GM23338 (cell line): ENCODE data around the gene GPR37L1. TPM values are rescaled to one million over a fixed set of nuclear protein-coding genes. Genes with fewer than 3 reads are reported as not detected.
"Not testable (repeated sequence)": the region's sequence is repeated elsewhere in the genome, so short reads cannot be mapped to it uniquely, and the experiment has no call there.

ENCODE experiments used
- ATAC-seq: fragments of 200-7000 bp; cut with Tn5 transposase; 3 replicates; pipeline ENCODE4 v1.9.1; 2020
- DNase-seq: peaks from one replicate; pipeline ENCODE4 v3.0.0-alpha.2; 2015; ENCODE audit warnings: low spot score
- H2AFZ ChIP-seq: fragments of 200-600 bp; sonication (generic); 2 replicates; pipeline ENCODE4 v1.8.0; 2016; ENCODE audit warnings: antibody characterized with exemption, mild to moderate bottlenecking, moderate library complexity
- H3F3A ChIP-seq: fragments of 200-600 bp; sonication (generic); replicated peaks from 2 replicates; pipeline ENCODE4 v1.8.0; 2017; ENCODE audit warnings: antibody characterized with exemption, mixed run types, low read depth
- H3K27ac ChIP-seq: fragments of 200-600 bp; sonication (generic); 2 replicates; pipeline ENCODE4 v1.6.1; 2016; ENCODE audit warnings: low read depth
- H3K27me3 ChIP-seq: fragments of 200-600 bp; sonication (generic); 2 replicates; pipeline ENCODE4 v1.8.0; 2016; ENCODE audit warnings: mild to moderate bottlenecking, mixed run types, moderate library complexity; ENCODE audit not compliant: insufficient read depth
- H3K36me3 ChIP-seq: fragments of 200-600 bp; sonication (generic); 2 replicates; pipeline ENCODE4 v1.8.0; 2016; ENCODE audit warnings: mild to moderate bottlenecking; ENCODE audit not compliant: insufficient read depth
- H3K4me1 ChIP-seq: fragments of 200-600 bp; sonication (generic); 2 replicates; pipeline ENCODE4 v1.8.0; 2016; ENCODE audit warnings: mild to moderate bottlenecking, moderate library complexity; ENCODE audit not compliant: insufficient read depth
- H3K4me2 ChIP-seq: fragments of 200-600 bp; sonication (generic); 2 replicates; pipeline ENCODE4 v1.7.1; 2017; ENCODE audit warnings: mixed run types
- H3K4me3 ChIP-seq: fragments of 200-600 bp; sonication (generic); 2 replicates; pipeline ENCODE4 v1.6.1; 2016; ENCODE audit warnings: mixed run types
- H3K79me2 ChIP-seq: fragments of 200-600 bp; sonication (generic); replicated peaks from 2 replicates; pipeline ENCODE4 v1.8.0; 2017; ENCODE audit warnings: mild to moderate bottlenecking; ENCODE audit not compliant: insufficient read depth
- H3K9me2 ChIP-seq: fragments of 200-600 bp; sonication (generic); 2 replicates; pipeline ENCODE4 v1.8.0; 2017; ENCODE audit not compliant: insufficient read depth
- H4K20me1 ChIP-seq: fragments of 200-600 bp; sonication (generic); replicated peaks from 2 replicates; pipeline ENCODE4 v1.8.0; 2017; ENCODE audit warnings: mild to moderate bottlenecking; ENCODE audit not compliant: insufficient read depth
- H3K27ac Mint-ChIP-seq: 2 replicates; pipeline ENCODE4 v1.8.0; 2020; ENCODE audit warnings: inconsistent platforms, mild to moderate bottlenecking, moderate library complexity, mixed read lengths
- H3K27me3 Mint-ChIP-seq: 3 replicates; pipeline ENCODE4 v1.8.0; 2022; ENCODE audit warnings: low read depth, mild to moderate bottlenecking, moderate library complexity, mixed read lengths, inconsistent platforms; ENCODE audit not compliant: insufficient read depth, poor library complexity
- H3K36me3 Mint-ChIP-seq: 3 replicates; pipeline ENCODE4 v1.8.0; 2021; ENCODE audit warnings: low read depth, mild to moderate bottlenecking, inconsistent platforms, moderate library complexity, mixed read lengths
- H3K4me1 Mint-ChIP-seq: 3 replicates; pipeline ENCODE4 v1.8.0; 2020; ENCODE audit warnings: mild to moderate bottlenecking, inconsistent platforms, mixed read lengths
- H3K4me3 Mint-ChIP-seq: 3 replicates; pipeline ENCODE4 v1.8.0; 2021; ENCODE audit warnings: moderate library complexity, mild to moderate bottlenecking, inconsistent platforms, mixed read lengths
- H3K9me3 Mint-ChIP-seq: 3 replicates; pipeline ENCODE4 v1.8.0; 2020; ENCODE audit warnings: moderate library complexity, mild to moderate bottlenecking, inconsistent platforms, mixed read lengths
- CREB1 ChIP-seq: fragments of 250-450 bp; sonication (Bioruptor Pico); IDR thresholded peaks from 2 replicates; pipeline ENCODE4 v1.5.0; 2020; ENCODE audit warnings: low read depth, mild to moderate bottlenecking, moderate library complexity
- CTCF ChIP-seq, 2 experiments: fragments of 200-600 bp in 1 of 2; sonication (generic) in 1 of 2; conservative IDR thresholded peaks; 2 replicates each; pipeline versions ENCODE4 v1.5.1 to v1.6.1; 2016 to 2017; ENCODE audit warnings: antibody characterized with exemption in 2 of 2, low read depth in 2 of 2, mild to moderate bottlenecking in 2 of 2, moderate library complexity in 1 of 2
- EZH2 ChIP-seq: fragments of 200-600 bp; sonication (generic); IDR thresholded peaks from one replicate; pipeline ENCODE4 v1.8.0; 2017; ENCODE audit warnings: antibody characterized with exemption, mild to moderate bottlenecking, low read depth; ENCODE audit not compliant: unreplicated experiment
- NANOG ChIP-seq: IDR thresholded peaks from 2 replicates; pipeline ENCODE4 v1.6.1; 2016; ENCODE audit warnings: antibody characterized with exemption, borderline replicate concordance
- REST ChIP-seq: IDR thresholded peaks from one replicate; pipeline ENCODE4 v1.6.1; 2018; ENCODE audit warnings: antibody characterized with exemption; ENCODE audit not compliant: unreplicated experiment
- ZNF331 ChIP-seq: fragments of 250-450 bp; sonication (Bioruptor Pico); IDR thresholded peaks from 2 replicates; pipeline ENCODE4 v1.5.0; 2020; ENCODE audit warnings: low read depth, mild to moderate bottlenecking, moderate library complexity
- polyA plus RNA-seq: library from polyadenylated mRNA; unstranded; fragments of >200 nt; fragmentation: Nextera tagmentation; extraction: Ambion mirVana; gene quantifications from 2 replicates; pipeline ENCODE4 v1.2.1, GENCODE V29; 2016
- total RNA-seq: library from RNA; depleted of rRNA; stranded (reverse); fragments of >200 nt; shearing (Covaris generic); gene quantifications from 2 replicates; pipeline ENCODE4 v1.2.3, GENCODE V29; 2014
- TF ChIP-seq, protein P1 (sequence below): IDR thresholded peaks from 2 replicates; pipeline ENCODE4 v1.6.1; 2016; ENCODE audit warnings: antibody characterized with exemption

The GPR37L1 gene
- total and polyA plus RNA-seq, 2 experiments from 2014 or later, result 0.08 to 0.21 TPM

GRCh38 chr1:202110977-202111376, 11.7 kb upstream of the GPR37L1 start:
- ATAC-seq, result no peak
- H3K4me1 Mint-ChIP-seq, result peaks cover 35% of the 10 kb centered on the region
- no peak overlapping the region for H3K4me3 Mint-ChIP-seq

GRCh38 chr1:202111589-202111988, 11.1 kb upstream of the GPR37L1 start:
- H2AFZ ChIP-seq, H3K36me3 ChIP-seq, H3K4me3 ChIP-seq, H3K27me3 ChIP-seq, DNase-seq, H3K27ac Mint-ChIP-seq, ATAC-seq, H4K20me1 ChIP-seq, H3F3A ChIP-seq, H3K4me3 Mint-ChIP-seq, H3K36me3 Mint-ChIP-seq, H3K9me3 Mint-ChIP-seq, H3K27ac ChIP-seq, H3K27me3 Mint-ChIP-seq, H3K79me2 ChIP-seq, H3K4me2 ChIP-seq, H3K9me2 ChIP-seq: not testable (repeated sequence)
- peaks cover 31% of the 10 kb centered on the region for H3K4me1 Mint-ChIP-seq
- peaks cover 10% of the 10 kb centered on the region; the same call in 1 of the 2 replicates for H3K4me1 ChIP-seq

More at GRCh38 chr1:202110977-202111376, 11.7 kb upstream of the GPR37L1 start:
- no peak for DNase-seq
- H3K27me3 Mint-ChIP-seq, result peaks cover 3% of the 10 kb centered on the region
- Histone ChIP-seq H3K4me1 (peaks cover 16% of the 10 kb centered on the region; the same call in 1 of the 2 replicates), H3K36me3 (no peaks in the 10 kb centered on the region), H2AFZ (no peak overlapping the region), H3K4me2 (no peak overlapping the region), H4K20me1 (no peaks in the 10 kb centered on the region), H3K27me3 (no peaks in the 10 kb centered on the region), H3K79me2 (no peaks in the 10 kb centered on the region), H3F3A (no peaks in the 10 kb centered on the region), H3K4me3 (no peak overlapping the region), H3K27ac (no peak overlapping the region), H3K9me2 (no peaks in the 10 kb centered on the region)
- no peaks in the 10 kb centered on the region for H3K9me3 Mint-ChIP-seq
- H3K36me3 Mint-ChIP-seq, result no peaks in the 10 kb centered on the region
- TF ChIP-seq, protein P1, sequence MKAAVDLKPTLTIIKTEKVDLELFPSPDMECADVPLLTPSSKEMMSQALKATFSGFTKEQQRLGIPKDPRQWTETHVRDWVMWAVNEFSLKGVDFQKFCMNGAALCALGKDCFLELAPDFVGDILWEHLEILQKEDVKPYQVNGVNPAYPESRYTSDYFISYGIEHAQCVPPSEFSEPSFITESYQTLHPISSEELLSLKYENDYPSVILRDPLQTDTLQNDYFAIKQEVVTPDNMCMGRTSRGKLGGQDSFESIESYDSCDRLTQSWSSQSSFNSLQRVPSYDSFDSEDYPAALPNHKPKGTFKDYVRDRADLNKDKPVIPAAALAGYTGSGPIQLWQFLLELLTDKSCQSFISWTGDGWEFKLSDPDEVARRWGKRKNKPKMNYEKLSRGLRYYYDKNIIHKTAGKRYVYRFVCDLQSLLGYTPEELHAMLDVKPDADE, result no peak
- no peak overlapping the region for H3K27ac Mint-ChIP-seq

DNA sequence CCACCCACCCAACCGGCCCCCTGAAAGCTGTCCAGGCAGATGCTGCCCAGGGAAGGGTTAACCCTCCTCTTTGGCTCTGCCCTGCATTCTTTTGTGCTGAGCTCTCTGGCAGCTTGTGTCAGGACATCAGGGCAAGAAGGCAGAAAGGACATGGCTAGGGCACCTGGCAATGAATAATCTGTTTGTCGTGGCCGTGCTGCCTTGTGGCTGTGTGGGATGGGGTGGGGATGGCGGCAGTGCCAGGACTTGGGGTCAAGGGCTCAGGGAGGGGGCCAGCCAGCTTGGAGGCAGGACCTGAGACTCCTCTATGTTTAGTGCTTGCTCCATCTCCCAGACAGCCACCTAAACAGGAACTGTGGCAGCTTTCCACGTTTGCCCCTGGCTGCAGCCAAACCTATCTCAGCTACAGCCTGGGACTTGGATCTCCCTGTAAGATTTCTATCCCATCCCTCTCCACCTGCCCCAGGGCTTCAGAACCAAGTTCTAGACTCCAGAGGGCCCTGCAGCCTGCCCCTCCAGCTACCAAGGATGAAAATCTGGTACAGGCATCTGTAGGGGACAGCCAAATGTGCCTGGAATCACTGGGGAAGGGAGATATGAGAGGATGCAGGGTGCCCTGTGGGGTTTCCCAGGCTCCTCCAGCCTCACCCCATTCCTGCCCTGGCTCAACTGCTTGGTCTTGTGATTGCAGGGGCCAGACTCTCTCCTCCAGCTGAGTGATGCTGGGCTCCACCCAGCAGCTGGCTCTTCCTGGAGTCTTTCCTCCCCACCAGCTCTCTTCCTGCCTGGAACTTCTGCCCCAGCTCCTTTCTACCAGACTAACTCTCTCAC, 9.6 kb upstream of the GPR37L1 start:
- H3K36me3 Mint-ChIP-seq, result no peaks in the 10 kb centered on the region
- H3K4me3 Mint-ChIP-seq, result no peak overlapping the region
- no peak overlapping the region for H3K27ac ChIP-seq
- no peaks in the 10 kb centered on the region for H3K9me3 Mint-ChIP-seq
- H3K9me2 ChIP-seq, result no peaks in the 10 kb centered on the region
- no peaks in the 10 kb centered on the region for H3F3A ChIP-seq
- H3K79me2 ChIP-seq, result no peaks in the 10 kb centered on the region
- TF ChIP-seq ZNF331 (CRISPR knock-in tag), result no peak
- TF ChIP-seq EZH2, result no peak
- no peak for TF ChIP-seq CREB1 (CRISPR knock-in tag)
- no peak for TF ChIP-seq CTCF (conservative IDR thresholded peaks at IDR 0.05; ENCODE audit: low read depth in 2 of 2)
- no peak for TF ChIP-seq REST
- TF ChIP-seq NANOG, result no peak
- DNase-seq, result no peak
- H3K27me3 ChIP-seq, result no peaks in the 10 kb centered on the region
- ATAC-seq, result peak; percentile 21; the same call in 2 of the 3 replicates
- peaks cover 10% of the 10 kb centered on the region; the same call in 1 of the 2 replicates for H3K4me1 ChIP-seq
- no peaks in the 10 kb centered on the region for H3K36me3 ChIP-seq
- H3K4me2 ChIP-seq, result no peak overlapping the region
- H4K20me1 ChIP-seq, result no peaks in the 10 kb centered on the region
- H3K27me3 Mint-ChIP-seq, result peaks cover 2% of the 10 kb centered on the region
- H3K4me3 ChIP-seq, result no peak overlapping the region
- peaks cover 22% of the 10 kb centered on the region for H3K4me1 Mint-ChIP-seq
- H3K27ac Mint-ChIP-seq, result peak overlapping the region; percentile 9
- H2AFZ ChIP-seq, result no peak overlapping the region
